ENCODE results near the gene CPEB1. TPM values are rescaled to one million over a fixed set of nuclear protein-coding genes. Genes with fewer than 3 reads are reported as not detected.

Gene CPEB1
- total RNA-seq, 1 donor from 2014 or later: 0.35 TPM

DNA sequence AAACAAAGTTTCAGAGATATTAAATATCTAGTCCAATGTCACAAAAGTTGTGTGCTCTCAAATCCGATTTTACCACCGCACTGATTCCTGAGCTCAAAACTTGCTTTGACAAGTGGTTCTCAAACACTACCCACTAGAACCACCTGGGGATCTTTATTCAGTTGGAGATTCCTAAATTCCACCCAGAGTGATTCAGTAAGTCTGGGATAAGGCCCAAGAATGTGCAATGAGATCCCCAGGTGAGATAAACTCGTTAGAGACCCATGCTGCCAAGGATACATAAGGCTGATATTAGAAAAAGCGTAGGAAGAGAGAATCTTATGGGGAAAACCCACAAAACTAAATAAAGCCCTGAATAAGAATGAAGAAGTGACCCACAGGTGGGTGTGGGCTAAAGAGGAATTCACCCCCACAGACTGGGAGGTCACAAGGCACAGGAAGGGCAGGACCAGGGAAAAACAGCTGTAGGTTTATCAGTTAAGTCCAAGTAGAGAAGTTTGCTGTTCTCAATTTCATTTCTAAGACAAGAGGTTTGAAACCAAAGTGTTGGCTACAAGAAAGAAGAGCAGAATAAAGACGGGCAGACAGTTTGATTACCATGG is 95.4 kb downstream of the CPEB1 start:
- H3K4me3 ChIP-seq (ENCODE audit: low read depth, low read length): no peak overlapping the region
- no peak for DNase-seq (ENCODE audit: low read depth)

DNA sequence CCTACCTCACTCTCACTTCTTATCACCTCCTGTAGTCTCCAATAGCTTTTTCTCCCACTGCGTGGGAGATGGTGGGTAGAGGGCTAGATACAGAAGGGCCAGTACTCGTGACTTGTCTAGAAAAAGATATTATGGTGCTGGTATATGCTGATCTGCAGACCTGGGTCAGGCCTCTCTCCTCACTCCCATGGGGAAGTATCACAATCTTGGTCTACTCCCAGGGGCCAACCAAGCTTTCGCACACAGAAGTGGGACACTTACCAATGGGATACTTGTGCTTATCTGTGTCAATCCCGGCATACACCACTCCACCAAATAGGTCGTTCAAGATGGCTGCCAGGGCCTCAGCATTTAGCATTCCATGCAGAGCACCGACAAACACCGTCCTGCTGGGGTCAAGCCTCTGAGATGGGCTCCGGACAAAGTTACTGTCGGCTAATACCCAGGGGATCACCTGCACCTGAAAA is 97.9 kb downstream of the CPEB1 start:
- TF ChIP-seq, protein P1, sequence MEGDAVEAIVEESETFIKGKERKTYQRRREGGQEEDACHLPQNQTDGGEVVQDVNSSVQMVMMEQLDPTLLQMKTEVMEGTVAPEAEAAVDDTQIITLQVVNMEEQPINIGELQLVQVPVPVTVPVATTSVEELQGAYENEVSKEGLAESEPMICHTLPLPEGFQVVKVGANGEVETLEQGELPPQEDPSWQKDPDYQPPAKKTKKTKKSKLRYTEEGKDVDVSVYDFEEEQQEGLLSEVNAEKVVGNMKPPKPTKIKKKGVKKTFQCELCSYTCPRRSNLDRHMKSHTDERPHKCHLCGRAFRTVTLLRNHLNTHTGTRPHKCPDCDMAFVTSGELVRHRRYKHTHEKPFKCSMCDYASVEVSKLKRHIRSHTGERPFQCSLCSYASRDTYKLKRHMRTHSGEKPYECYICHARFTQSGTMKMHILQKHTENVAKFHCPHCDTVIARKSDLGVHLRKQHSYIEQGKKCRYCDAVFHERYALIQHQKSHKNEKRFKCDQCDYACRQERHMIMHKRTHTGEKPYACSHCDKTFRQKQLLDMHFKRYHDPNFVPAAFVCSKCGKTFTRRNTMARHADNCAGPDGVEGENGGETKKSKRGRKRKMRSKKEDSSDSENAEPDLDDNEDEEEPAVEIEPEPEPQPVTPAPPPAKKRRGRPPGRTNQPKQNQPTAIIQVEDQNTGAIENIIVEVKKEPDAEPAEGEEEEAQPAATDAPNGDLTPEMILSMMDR (conservative IDR thresholded peaks at IDR 0.05; ENCODE audit: low read depth, low read length): no peak
- no peak overlapping the region for H3K4me3 ChIP-seq (ENCODE audit: low read depth, low read length)
- no peak for DNase-seq (ENCODE audit: low read depth)

More for the DNA sequence above, 95.4 kb downstream of the CPEB1 start:
- TF ChIP-seq, protein P1 (conservative IDR thresholded peaks at IDR 0.05; ENCODE audit: low read depth, low read length): no peak

DNA sequence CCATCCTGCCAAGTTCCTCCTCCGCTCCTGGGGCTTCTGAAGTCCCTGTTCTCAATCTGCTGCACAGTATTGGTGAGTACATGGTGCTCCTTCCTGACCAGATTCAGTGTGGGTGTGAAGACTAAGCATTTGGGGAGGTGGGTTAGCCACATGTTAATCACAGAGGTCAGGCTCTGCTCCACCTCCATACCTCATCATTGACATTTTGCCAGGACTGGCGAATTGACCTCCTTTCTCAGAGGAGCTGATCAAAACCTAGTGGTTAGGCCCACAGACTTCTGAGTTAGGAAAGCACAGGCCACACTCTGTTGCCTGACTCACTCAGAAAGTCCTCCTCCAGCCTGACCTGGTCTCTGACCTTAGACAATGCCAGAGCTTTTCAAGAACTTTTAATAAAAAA is 98.5 kb downstream of the CPEB1 start:
- TF ChIP-seq, protein P1 (conservative IDR thresholded peaks at IDR 0.05; ENCODE audit: low read depth, low read length): no peak
- no peak overlapping the region for H3K4me3 ChIP-seq (ENCODE audit: low read depth, low read length)
- DNase-seq (ENCODE audit: low read depth): no peak

DNA sequence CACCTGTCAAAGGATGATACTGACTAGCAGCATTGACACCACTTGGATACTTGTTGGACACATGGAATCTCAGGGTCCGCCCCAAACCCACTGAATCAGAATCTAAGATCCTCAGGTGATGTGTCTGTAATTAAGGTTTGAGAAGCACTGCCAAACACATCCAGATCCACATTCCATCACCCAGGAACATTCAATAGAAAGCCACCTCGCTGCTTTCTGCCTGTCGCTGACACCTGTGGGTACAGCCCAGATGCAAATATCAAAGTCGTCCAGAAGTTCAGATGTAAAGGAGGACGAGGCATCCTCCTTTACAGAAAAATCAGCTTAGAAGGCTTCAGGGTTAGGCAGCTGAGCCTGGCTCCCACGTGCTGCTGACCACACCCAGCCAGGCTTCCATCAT is 101.7 kb downstream of the CPEB1 start:
- no peak overlapping the region for H3K4me3 ChIP-seq (ENCODE audit: low read depth, low read length)
- no peak for DNase-seq (ENCODE audit: low read depth)
- TF ChIP-seq, protein P1 (conservative IDR thresholded peaks at IDR 0.05; ENCODE audit: low read depth, low read length): no peak

DNA sequence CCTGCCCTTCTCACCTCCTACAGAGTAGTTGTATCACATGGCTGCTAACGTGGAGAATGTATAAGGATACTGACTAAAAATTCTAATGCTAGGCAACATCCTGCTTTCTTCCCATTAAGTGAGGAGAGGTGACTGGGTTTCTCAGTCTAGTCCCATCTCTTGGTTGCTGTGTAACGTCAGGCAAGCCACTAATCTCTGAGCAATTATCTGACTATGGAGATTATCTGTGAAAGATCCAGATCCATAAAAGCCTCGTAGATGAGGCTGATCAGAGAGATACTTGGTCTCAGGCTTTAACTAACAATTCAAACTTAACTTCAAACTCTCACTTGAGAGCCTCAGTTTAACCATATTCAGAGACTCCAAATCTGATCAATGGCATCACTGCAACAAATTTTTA is 102.2 kb downstream of the CPEB1 start:
- TF ChIP-seq, protein P1 (conservative IDR thresholded peaks at IDR 0.05; ENCODE audit: low read depth, low read length): no peak
- DNase-seq (ENCODE audit: low read depth): no peak
- H3K4me3 ChIP-seq (ENCODE audit: low read depth, low read length): no peak overlapping the region

DNA sequence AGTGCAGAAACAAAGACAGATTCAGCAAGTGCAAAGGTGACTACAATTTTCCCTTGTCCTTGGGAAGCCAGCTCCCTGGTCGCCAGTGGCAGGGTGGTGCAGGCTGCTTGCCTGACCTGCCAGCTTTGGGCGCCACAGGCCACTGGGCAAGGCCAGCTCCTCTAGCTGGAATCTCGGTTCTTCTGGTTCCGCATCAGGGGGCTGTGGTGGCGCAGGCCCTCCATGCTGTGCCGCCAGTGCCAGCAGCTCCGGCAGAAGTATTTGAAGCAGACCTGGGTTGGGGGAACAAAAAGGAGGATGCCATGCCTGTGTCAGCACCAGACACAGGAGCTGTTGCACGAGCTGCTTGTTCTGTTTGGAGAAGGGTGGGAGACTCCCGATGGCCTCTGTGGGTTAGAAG is 102.7 kb downstream of the CPEB1 start:
- no peak overlapping the region for H3K4me3 ChIP-seq (ENCODE audit: low read depth, low read length)
- TF ChIP-seq, protein P1 (conservative IDR thresholded peaks at IDR 0.05; ENCODE audit: low read depth, low read length): no peak
- DNase-seq (ENCODE audit: low read depth): no peak

DNA sequence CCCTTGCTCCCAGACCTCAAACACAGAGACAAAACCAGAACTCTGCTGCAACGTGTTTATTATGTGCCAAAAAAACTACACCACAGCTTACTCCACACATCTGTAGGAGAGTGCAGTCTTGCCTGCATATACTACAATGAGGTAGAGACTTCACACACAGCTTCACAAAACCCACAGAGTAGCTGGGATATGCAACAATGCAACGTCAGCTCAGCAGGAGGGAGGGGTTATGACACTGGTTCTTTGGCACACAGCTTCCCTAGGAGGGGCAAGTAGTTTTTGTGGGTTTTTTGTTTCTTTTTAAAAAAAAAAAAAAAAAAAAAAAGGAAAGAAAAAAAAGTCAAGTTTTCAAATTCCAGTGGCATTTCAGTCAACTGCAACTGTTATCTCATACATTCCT is 104.0 kb downstream of the CPEB1 start:
- H3K4me3 ChIP-seq (ENCODE audit: low read depth, low read length): no peak overlapping the region
- DNase-seq (ENCODE audit: low read depth): no peak
- TF ChIP-seq, protein P1 (conservative IDR thresholded peaks at IDR 0.05; ENCODE audit: low read depth, low read length): no peak

All from epithelial cell of proximal tubule (primary cell).